Gastrocnemius medialis (tissue), 4 donors: Measurements from ENCODE around the gene PAX6. TPM values are rescaled to one million over a fixed set of nuclear protein-coding genes. Genes with fewer than 3 reads are reported as not detected.

ENCODE experiments used
- ATAC-seq, 2 donors: fragments of 150-250 bp; one replicate each; pipeline ENCODE4 v1.9.1; 2016
- DNase-seq, 2 donors: peaks; one replicate each; pipeline ENCODE4 v3.0.0-alpha.2; 2019
- H3K27ac ChIP-seq, 4 donors: fragments of 200-600 bp; sonication (generic); 1 replicate in 1 of 4; 2 replicates in 3 of 4; pipeline ENCODE4 v1.5.1; 2016 to 2018; ENCODE audit warnings: mild to moderate bottlenecking in 2 of 4, moderate library complexity in 1 of 4
- H3K27me3 ChIP-seq, 3 donors: fragments of 200-600 bp; sonication (generic) in 2 of 3; 1 replicate in 1 of 3; 2 replicates in 2 of 3; pipeline versions ENCODE4 v1.5.1 to v1.6.0; 2016 to 2019; ENCODE audit warnings: mild to moderate bottlenecking in 1 of 3, moderate library complexity in 1 of 3
- H3K36me3 ChIP-seq, 2 donors: fragments of 200-600 bp; sonication (generic) in 1 of 2; one replicate each; pipeline ENCODE4 v1.5.1; 2017 to 2018
- H3K4me1 ChIP-seq, 2 donors: fragments of 200-600 bp; sonication (generic) in 1 of 2; one replicate each; pipeline ENCODE4 v1.5.1; 2016 to 2017; ENCODE audit warnings: mild to moderate bottlenecking in 2 of 2
- H3K4me3 ChIP-seq, 4 donors: fragments of 200-600 bp; sonication (generic) in 3 of 4; 1 replicate in 1 of 4; 2 replicates in 3 of 4; pipeline ENCODE4 v1.5.1; 2016 to 2019; ENCODE audit warnings: mild to moderate bottlenecking in 2 of 4
- H3K9me3 ChIP-seq, 3 donors: fragments of 200-600 bp; sonication (generic) in 2 of 3; 1 replicate in 1 of 3; 2 replicates in 2 of 3; pipeline ENCODE4 v1.5.1; 2016 to 2019
- CTCF ChIP-seq, 5 experiments: fragments of 450-650 bp in 3 of 5; fragments of 200-600 bp in 2 of 5; sonication (generic) in 2 of 5; IDR thresholded peaks in 4 of 5; conservative IDR thresholded peaks in 1 of 5; 1 replicate in 4 of 5; 2 replicates in 1 of 5; pipeline ENCODE4 v1.5.1; 2016 to 2019; ENCODE audit warnings: antibody characterized with exemption in 5 of 5, mild to moderate bottlenecking in 3 of 5, moderate library complexity in 3 of 5
- POLR2A ChIP-seq, 2 donors: fragments of 450-650 bp; IDR thresholded peaks; one replicate each; pipeline ENCODE4 v1.6.1; 2017; ENCODE audit warnings: antibody characterized with exemption in 2 of 2, mild to moderate bottlenecking in 2 of 2, moderate library complexity in 2 of 2
- in situ Hi-C, 4 donors: fragments of 200-750 bp; cut with MboI; loops; one replicate each; pipeline versions ENCODE4 v1.15.0 to v1.8.0; 2017; ENCODE audit warnings: low sequenced_read_pairs in 4 of 4
- intact Hi-C: fragments of 100-400 bp; cut with DNase I; formaldehyde crosslinking; loops from one replicate; pipeline ENCODE4 v1.15.1; 2023; ENCODE audit warnings: low total_unique reads
- total RNA-seq, 4 donors: library from RNA; depleted of rRNA; stranded (reverse); fragments of >200 nt; gene quantifications; one replicate each; pipeline versions ENCODE4 v1.1.0 to v1.2.3, GENCODE V29; 2016

Gene PAX6
- total RNA-seq, 4 donors from 2014 or later, result not detected

GRCh38 chr11:31806186-31806927, 4.8 kb downstream of the PAX6 start:
- no peak for ATAC-seq
- Histone ChIP-seq H3K36me3 (no peaks in the 10 kb centered on the region), H3K4me3 (peak overlapping the region in 1 of 4 donors; percentile 36), H3K9me3 (no peaks in the 10 kb centered on the region), H3K27me3 (peaks cover 98 to 100% (median 100%) of the 10 kb centered on the region in 3 donors), H3K4me1 (peaks cover 30 to 33% of the 10 kb centered on the region in 2 donors), H3K27ac (no peak overlapping the region)
- no peak for DNase-seq
- in situ Hi-C loops, result no loop called here
- intact Hi-C loops, result loop anchor here (10.0 kb wide), 2 partner anchors 302 to 562 kb away; partner anchors contain the start of genes ELP4 and IMMP1L
- no peak for TF ChIP-seq POLR2A (IDR thresholded peaks at IDR 0.05)
- TF ChIP-seq CTCF (IDR thresholded peaks at IDR 0.05 in 4 of 5, conservative IDR thresholded peaks at IDR 0.05 in 1 of 5), result no peak

GRCh38 chr11:31805629-31806185, 5.4 kb downstream of the PAX6 start:
- peak overlapping the region in 1 of 4 donors; percentile 36 for H3K4me3 ChIP-seq
- intact Hi-C loops, result loop anchor here (10.0 kb wide), 2 partner anchors 301 to 561 kb away; partner anchors contain the start of genes ELP4 and IMMP1L
- peaks cover 98 to 100% (median 100%) of the 10 kb centered on the region in 3 donors for H3K27me3 ChIP-seq
- H3K36me3 ChIP-seq, result no peaks in the 10 kb centered on the region
- no peak for TF ChIP-seq POLR2A (IDR thresholded peaks at IDR 0.05)
- TF ChIP-seq CTCF (IDR thresholded peaks at IDR 0.05 in 4 of 5, conservative IDR thresholded peaks at IDR 0.05 in 1 of 5), result no peak
- DNase-seq (no peak), ATAC-seq (no peak)
- in situ Hi-C loops, result no loop called here
- peaks cover 24 to 28% of the 10 kb centered on the region in 2 donors for H3K4me1 ChIP-seq
- H3K27ac ChIP-seq, result no peak overlapping the region
- no peaks in the 10 kb centered on the region for H3K9me3 ChIP-seq

- Histone ChIP-seq H3K27ac (no peak overlapping the region), H3K4me3 (peak overlapping the region; percentile 18 to 36 (median 27)), H3K36me3 (no peaks in the 10 kb centered on the region), H3K4me1 (peaks cover 21 to 23% of the 10 kb centered on the region in 2 donors), H3K27me3 (peaks cover 98 to 100% (median 100%) of the 10 kb centered on the region in 3 donors), H3K9me3 (no peaks in the 10 kb centered on the region)
- DNase-seq, result no peak
- TF ChIP-seq CTCF (IDR thresholded peaks at IDR 0.05 in 4 of 5, conservative IDR thresholded peaks at IDR 0.05 in 1 of 5) (no peak), POLR2A (IDR thresholded peaks at IDR 0.05) (no peak)
- in situ Hi-C loops, result no loop called here
- ATAC-seq, result no peak
- intact Hi-C loops, result loop anchor here (10.0 kb wide), 2 partner anchors 300 to 560 kb away; partner anchors contain the start of genes ELP4 and IMMP1L
Measured at GRCh38 chr11:31805037-31805628, 6.0 kb downstream of the PAX6 start.

GRCh38 chr11:31804312-31805036, 6.6 kb downstream of the PAX6 start:
- TF ChIP-seq POLR2A (IDR thresholded peaks at IDR 0.05) (no peak), CTCF (IDR thresholded peaks at IDR 0.05 in 4 of 5, conservative IDR thresholded peaks at IDR 0.05 in 1 of 5) (no peak)
- H3K36me3 ChIP-seq, result no peaks in the 10 kb centered on the region
- intact Hi-C loops, result loop anchor here (10.0 kb wide), 2 partner anchors 300 to 560 kb away; partner anchors contain the start of genes ELP4 and IMMP1L
- peaks cover 98 to 100% (median 100%) of the 10 kb centered on the region in 3 donors for H3K27me3 ChIP-seq
- no peaks in the 10 kb centered on the region for H3K9me3 ChIP-seq
- H3K27ac ChIP-seq, result no peak overlapping the region
- ATAC-seq, result no peak
- no peak for DNase-seq
- peaks cover 16 to 21% of the 10 kb centered on the region in 2 donors for H3K4me1 ChIP-seq
- H3K4me3 ChIP-seq, result peak overlapping the region; percentile 18 to 36 (median 27)
- in situ Hi-C loops, result no loop called here
